Jurkat, Clone E6-1 (cell line): ENCODE measurements around the gene HNMT.
"Not testable (repeated sequence)": the region's sequence is repeated elsewhere in the genome, so short reads cannot be mapped to it uniquely, and the experiment has no call there.

Experiments
- DNase-seq: peaks from one replicate; pipeline ENCODE4 v3.0.0-alpha.2; 2011; ENCODE audit warnings: low read depth, low spot score
- H3K4me3 ChIP-seq: 2 replicates; pipeline ENCODE4 v1.5.1; 2011; ENCODE audit warnings: mild to moderate bottlenecking, low read length, control low read depth, moderate library complexity

The HNMT gene

DNA sequence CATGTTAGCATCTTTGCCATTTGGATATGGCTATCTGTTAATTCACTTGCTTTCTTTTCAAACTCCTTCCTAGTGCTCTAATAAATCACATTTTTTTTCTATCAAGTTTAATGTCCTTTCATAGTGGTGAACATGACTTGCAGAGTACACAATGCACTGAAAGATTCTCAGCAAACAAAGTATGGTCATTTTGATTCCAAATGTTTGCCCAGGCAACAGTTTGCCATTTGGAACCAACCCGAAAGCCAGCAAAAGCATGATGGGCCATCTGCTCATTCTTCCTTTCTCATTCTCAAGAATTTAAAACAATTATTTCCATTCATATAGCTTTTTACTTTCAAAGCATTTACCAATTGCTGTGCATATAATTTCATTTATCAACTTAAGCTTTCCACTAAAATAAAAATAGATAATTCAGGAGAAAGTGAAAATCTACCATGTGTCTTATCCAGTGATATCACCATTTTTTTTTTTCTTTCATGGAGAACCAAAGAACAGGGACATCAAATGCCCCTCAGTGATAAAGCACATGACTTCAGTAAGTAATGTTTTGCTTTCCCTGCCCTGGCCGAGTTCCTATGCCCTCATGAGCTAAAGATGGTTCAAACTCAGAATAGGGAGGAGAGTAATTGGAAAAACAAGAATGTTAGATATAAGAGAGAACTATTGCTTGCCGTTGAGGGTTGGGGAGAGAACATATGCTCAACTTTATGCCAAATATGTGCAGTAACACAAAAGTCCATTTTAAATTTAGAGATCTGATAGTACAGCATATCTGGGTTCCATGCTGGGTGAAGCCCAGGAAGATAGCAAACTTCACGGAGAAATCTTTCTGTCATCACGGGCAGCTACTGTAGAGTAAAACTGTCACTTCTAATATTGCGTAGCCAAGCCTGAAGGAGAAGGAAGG lies 62.1 kb downstream of the HNMT start:
- H3K4me3 ChIP-seq, result no peak overlapping the region
- DNase-seq, result no peak

DNA sequence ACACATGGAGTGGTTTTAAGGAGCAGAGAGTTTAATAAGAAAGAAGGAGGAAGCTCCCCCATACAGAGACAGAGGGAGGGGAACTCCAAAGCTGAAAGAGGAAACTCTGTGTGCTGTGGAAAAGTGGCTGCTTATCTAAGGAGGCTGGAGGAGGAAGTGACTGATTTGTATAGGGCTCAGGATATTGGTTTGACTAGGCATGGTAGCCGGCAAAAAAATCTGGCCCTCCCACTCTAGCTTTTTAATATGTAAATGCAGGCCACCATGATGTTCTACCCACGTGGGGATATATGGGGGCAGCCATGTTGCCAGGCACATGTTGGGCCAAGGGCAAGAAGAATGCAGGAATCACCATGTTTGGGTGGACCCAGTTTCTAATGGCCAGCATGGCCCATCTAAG lies 64.3 kb downstream of the HNMT start:
- H3K4me3 ChIP-seq, result no peak overlapping the region
- no peak for DNase-seq

DNA sequence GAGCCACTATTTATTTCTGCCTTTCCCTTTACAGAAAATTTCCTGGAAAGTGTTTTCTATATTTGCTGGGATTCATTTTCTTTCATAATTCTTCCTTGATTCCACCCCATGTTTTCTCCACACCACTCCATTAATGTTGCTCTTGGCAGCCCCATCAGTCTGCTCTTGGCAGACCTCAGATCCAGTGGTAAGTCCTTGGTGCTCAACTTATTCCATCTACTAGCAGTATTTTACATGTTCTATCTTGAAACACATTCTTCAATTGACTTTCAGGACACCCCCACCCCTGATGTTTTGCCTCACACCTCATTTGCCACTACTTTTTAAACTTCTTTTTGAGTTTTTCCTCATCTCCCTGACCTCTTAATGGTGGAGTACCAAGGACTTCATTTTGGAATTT lies 65.0 kb downstream of the HNMT start:
- DNase-seq, result no peak
- H3K4me3 ChIP-seq, result no peak overlapping the region

DNA sequence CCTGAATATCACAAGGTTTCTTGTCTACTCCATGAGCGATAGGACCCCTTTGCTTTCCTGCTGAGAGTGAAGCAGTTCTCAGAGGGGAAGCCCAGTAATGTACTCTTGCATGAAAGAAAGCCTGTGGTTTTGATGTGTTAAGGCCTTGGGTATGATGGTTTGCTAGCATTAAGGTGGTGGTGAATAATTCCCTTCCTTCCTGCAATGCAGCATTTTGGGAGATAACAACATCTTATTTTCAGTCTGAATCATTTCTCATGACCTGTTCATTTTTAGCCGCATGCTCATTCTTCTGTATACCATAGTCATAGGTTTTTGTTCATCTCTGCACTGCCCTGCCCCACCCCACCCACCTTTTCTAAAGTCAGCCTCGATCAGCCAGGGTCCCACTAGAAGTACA lies 66.2 kb downstream of the HNMT start:
- no peak overlapping the region for H3K4me3 ChIP-seq
- no peak for DNase-seq

DNA sequence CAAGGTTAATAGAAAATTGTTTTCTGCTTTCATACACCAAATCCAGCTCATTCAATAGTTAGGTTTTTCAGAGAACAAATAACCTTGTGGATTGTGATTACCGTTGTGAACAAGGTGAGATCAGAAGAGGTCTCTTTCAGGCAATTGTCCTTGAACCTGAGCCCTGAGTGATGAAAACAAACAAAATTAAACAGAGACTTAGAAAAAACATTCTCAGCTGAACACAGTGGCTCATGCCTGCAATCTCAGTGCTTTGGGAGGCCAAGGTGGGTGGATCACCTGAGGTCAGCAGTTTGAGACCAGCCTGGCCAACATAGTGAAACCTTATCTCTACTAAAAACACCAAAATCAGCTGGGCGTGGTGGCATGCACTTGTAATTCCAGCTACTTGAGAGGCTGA lies 68.1 kb downstream of the HNMT start:
- no peak overlapping the region for H3K4me3 ChIP-seq
- no peak for DNase-seq

DNA sequence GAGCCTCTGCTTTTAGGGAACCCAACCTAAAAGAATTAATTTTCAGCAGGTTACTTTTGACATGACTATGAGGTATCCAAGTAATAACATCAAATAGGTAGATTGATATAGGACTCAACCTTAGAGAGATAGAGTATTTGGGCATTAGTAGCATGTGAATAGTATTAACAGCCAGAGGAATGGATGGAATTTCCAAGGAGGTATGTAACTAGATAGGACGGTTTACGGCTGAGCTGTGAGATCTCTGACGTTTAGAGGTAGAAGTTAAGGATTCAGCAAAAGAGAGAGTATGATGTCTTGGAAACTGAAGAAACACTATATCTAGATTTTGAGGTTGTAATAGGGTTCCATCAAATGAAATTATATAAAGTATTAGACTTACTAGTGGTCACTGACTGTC lies 70.3 kb downstream of the HNMT start:
- no peak for DNase-seq
- no peak overlapping the region for H3K4me3 ChIP-seq

DNA sequence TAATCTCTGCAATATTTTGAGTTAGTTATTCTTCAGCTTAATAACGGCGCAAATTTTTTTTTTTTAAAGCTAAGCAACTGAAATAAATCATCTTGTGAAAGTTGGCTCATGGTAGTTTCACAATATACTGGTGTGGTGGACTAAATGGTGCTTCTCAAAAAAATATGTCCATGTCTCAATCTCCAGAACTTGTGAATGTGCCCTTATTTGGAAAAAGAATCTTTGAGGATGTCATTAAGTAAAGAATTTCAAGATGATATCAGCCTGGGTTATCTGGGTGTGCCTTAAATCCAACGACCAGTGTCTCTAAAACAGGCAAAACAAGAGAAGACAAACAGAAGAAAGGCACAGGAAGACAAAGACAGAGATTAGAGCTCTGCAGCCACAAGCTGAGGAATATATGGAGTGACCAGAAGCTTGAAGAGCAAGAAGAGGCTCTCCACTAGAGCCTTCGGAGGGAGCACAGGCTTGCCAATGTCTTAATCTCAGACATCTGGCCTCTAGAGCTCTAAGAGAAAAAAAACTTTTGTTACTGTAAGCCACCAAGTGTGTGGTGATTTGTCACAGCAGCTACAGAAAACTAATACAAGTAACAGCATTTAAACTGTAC lies 71.4 kb downstream of the HNMT start:
- no peak for DNase-seq
- no peak overlapping the region for H3K4me3 ChIP-seq

DNA sequence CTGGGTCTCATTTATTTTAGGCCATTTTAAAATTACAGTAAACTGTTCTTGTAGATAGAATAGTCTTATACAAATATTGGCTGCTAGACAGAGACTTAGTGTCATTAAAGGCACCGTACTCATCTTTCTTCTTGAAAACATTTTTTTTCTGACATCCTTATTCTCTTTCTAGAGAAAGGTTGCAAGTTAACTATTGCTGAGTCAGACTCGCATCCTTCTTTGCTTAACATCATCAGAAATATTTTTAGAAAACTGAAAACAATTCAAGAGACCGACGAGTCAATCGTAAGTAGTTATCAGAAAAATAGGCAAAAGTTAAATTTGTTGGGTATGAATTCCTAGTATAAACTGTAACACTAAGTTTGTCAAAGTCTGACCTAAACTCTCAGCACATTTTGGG lies 72.2 kb downstream of the HNMT start:
- DNase-seq, result no peak
- no peak overlapping the region for H3K4me3 ChIP-seq

DNA sequence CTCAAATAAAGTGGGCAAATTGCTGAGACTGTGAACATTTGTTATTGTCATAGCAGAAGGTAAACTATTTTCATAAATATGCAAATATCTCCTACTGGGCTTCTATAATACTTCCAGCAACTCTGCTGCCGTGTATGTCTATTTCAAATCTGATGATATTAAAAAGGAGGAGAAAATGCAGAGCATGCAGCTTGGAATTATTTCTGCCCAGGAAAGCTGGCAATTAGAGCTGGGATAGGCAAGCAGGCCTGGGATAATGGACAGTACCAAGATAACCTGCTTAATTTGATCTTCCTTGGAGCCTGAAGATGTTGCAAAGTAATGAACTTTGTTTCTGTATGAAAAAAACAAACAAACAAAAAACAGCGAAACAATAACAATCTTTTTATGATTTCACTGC lies 72.8 kb downstream of the HNMT start:
- DNase-seq, result no peak

DNA sequence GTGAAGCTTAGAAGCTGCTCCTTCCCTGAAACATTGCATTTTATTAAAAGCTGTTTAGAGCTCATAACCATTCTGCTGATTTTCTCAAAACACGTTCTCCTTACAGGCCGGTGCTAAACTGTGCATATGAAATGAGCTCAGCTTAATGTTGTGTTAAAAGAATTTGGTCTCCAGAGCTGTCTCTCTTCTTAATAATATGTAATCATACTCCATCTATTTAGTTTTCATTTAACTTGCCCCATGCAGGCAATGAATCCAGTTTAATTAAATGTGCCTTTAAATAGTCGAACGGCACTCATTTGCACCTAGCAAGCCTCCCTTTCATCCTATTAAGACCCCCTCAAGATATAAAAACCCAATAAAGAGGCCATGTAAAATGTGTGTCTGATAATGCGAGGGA lies 76.3 kb downstream of the HNMT start:
- H3K4me3 ChIP-seq, result no peak overlapping the region
- no peak for DNase-seq

More for the DNA sequence above, 72.8 kb downstream of the HNMT start:
- no peak overlapping the region for H3K4me3 ChIP-seq

DNA sequence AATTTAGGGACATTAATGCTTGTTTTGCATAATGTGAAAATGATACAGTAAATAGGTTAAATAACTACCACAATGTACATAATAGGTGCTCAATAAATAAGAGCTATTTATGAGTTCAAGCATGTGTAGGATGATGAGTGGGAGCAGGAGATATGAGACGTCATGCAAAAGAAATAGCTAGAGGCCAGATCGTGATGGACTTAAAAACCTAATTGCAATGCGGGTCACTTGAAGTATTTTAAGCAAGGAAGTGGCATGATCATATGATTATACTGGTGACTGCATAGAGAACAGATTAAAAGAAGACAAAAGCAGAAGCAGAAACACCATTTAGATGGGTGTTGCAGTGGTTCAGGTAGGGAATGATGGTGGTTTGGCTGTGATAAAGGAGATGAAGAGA lies 78.0 kb downstream of the HNMT start:
- DNase-seq, result no peak
- H3K4me3 ChIP-seq, result no peak overlapping the region

DNA sequence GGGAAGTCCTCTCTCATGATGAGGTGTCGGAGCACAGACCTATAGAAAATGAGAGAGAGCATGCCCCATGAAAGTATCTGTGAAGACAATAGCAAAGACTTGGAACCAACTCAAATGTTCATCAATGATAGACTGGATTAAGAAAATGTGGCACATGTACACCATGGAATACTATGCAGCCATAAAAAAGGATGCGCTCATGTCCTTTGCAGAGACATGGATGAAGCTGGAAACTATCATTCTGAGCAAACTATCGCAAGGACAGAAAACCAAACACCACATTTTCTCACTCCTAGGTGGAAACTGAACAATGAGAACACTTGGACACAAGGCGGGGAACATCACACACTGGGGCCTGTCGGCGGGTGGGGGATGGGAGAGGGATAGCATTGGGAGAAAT lies 79.3 kb downstream of the HNMT start:
- not testable (repeated sequence) for H3K4me3 ChIP-seq, DNase-seq

DNA sequence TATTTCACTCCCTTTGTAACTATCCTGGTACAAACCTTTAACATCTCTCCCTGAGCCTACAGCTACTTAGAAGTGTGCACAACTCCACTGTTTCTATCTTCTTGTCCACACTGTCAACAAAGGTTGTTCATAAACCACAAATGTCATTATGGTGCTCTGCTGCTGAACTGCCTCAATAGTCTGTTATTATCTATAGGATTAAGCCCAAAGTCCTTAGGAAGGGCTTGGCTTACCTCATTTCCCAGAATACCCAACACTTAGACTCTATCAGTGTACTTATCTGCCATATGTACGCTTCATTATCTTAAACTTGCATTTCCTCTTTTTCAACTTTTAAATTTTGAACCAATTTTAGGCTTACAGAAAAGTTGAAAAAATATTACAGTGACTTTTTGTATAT lies 94.2 kb downstream of the HNMT start:
- DNase-seq, result no peak
- H3K4me3 ChIP-seq, result no peak overlapping the region

DNA sequence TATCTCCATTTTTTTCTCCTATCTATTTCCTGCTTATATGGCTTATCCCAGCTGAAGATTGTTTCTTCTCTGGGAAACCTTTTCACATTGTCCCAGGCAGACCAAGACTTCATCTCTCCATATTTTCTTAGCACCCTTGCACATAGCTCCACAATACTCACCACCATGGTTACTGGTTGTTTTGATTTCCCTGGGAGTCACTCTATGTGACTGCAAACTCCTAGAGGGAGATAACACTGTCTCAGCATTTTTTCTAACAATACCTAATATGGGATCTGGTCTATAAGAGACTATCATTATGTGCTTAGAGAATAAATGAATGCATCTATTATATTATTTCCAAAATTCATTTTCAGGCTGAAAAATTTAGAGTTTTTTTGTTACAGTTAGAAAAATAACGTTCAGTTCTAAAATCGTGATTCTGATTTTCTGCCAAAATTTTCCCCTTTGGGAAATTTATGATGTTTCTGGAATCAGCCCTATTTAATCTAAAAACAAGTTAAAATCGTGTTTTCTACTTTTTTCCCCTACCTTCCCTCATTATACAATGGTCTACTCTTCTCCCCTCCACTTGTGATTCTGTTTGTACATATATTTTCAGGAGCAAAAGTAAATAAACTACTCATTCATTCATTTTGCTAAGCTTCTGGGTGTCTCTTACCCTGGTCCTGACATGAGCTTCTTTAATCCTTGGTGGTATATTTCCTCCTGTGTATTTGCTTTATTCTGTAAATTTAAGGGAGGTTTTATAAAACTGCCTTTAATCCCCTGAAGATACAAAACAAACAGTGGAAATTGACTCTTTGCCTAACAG lies 95.4 kb downstream of the HNMT start:
- no peak overlapping the region for H3K4me3 ChIP-seq
- DNase-seq, result no peak

DNA sequence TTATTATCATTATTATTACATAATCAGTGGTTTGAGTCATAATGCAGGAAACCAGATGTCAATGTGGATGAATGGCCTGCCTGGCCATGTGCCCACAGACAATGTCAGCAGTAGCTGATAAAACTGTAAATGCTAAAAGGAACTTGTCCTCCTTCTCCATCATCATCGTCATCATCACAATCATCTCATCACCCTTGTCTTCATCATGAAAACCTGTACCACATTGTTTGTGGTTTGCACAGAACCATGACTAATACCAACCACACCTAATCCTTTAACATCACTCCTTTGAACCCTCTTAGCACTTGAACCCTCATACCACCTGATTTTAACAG lies 96.0 kb downstream of the HNMT start:
- no peak for DNase-seq

DNA sequence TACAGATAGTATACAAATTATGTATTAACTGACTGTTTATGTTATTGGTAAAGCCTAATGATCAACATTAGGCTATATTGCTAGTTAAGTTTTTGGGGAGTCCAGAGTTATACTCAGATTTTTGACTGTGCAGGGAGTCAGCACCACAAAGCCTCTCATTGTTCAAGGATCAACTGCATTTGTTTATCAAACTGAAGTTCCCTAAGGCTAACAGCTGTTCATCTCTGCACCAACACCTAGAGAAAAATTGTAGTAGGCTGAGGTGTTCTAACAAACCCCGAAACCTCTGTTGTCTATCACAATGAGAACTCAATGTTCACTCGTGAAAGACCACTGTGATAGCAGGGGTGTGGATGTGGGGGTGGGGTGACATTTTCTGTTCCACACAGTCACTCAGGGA lies 97.7 kb downstream of the HNMT start:
- DNase-seq, result no peak
- H3K4me3 ChIP-seq, result no peak overlapping the region

More for the DNA sequence above, 96.0 kb downstream of the HNMT start:
- no peak overlapping the region for H3K4me3 ChIP-seq

DNA sequence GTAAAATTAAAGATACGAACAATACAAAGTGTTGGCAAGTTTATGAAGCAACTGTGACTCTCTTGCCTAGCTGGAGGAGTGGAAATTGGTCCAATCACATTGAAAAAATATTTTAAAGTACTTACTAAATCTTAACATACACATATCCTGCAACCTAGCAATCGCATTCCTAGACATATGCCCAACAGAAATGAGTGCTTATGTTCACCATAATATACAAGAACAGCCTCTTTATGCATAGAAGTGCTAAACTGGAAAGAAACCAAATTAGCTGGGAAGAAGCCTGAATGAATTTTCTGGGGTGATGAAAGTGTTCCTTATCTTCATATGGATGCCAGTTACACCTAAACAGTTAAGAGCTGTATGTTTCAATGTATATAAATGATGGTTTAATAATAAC lies 98.9 kb downstream of the HNMT start:
- H3K4me3 ChIP-seq, result no peak overlapping the region

More for the DNA sequence above, 98.9 kb downstream of the HNMT start:
- DNase-seq, result no peak
